Muscle of leg (tissue), 11 donors: ENCODE results near the gene OSBPL5. TPM values are rescaled to one million over a fixed set of nuclear protein-coding genes. Genes with fewer than 3 reads are reported as not detected.

Experiments
- DNase-seq: peaks from one replicate; pipeline ENCODE4 v3.0.0; 2013
- H3K27ac ChIP-seq: one replicate; pipeline ENCODE4 v1.5.1; 2013; ENCODE audit warnings: mild to moderate bottlenecking, low read length, control low read depth
- H3K27me3 ChIP-seq: one replicate; pipeline ENCODE4 v1.6.1; 2013; ENCODE audit warnings: low read length; ENCODE audit not compliant: control insufficient read depth, insufficient read depth
- H3K36me3 ChIP-seq: one replicate; pipeline ENCODE4 v1.6.1; 2013; ENCODE audit warnings: low read length; ENCODE audit not compliant: control insufficient read depth, insufficient read depth
- H3K4me1 ChIP-seq: one replicate; pipeline ENCODE4 v1.6.1; 2013; ENCODE audit warnings: low read length; ENCODE audit not compliant: control insufficient read depth, insufficient read depth
- H3K4me3 ChIP-seq: one replicate; pipeline ENCODE4 v1.5.1; 2013; ENCODE audit warnings: low read length, control low read depth
- H3K9me3 ChIP-seq: replicated peaks from 2 replicates; pipeline ENCODE4 v1.6.1; 2013; ENCODE audit warnings: low read depth, low read length; ENCODE audit not compliant: control insufficient read depth
- WGBS: methylation state at CpG from one replicate; pipeline ENCODE4 v1.1.5; 2013; ENCODE audit warnings: missing lambda C conversion rate; ENCODE audit not compliant: insufficient coverage; 5-methylcytosine and 5-hydroxymethylcytosine counted together
- polyA plus RNA-seq, 8 donors: library from polyadenylated mRNA; unstranded; fragments of 120-200 nt; gene quantifications; one replicate each; pipeline versions ENCODE4 v1.2.1 to v1.2.3, GENCODE V29; 2013; ENCODE audit warnings: inconsistent platforms in 1 of 8, low replicate concordance in 1 of 8; ENCODE audit not compliant: insufficient read length in 8 of 8, insufficient read depth in 1 of 8
- total RNA-seq: library from RNA; stranded (reverse); fragments of 120-200 nt; gene quantifications from one replicate; pipeline ENCODE4 v1.2.4, GENCODE V29; 2013

The OSBPL5 gene
- total and polyA plus RNA-seq, 9 donors, result 10.8 to 20.4 (median 16.2) TPM

DNA sequence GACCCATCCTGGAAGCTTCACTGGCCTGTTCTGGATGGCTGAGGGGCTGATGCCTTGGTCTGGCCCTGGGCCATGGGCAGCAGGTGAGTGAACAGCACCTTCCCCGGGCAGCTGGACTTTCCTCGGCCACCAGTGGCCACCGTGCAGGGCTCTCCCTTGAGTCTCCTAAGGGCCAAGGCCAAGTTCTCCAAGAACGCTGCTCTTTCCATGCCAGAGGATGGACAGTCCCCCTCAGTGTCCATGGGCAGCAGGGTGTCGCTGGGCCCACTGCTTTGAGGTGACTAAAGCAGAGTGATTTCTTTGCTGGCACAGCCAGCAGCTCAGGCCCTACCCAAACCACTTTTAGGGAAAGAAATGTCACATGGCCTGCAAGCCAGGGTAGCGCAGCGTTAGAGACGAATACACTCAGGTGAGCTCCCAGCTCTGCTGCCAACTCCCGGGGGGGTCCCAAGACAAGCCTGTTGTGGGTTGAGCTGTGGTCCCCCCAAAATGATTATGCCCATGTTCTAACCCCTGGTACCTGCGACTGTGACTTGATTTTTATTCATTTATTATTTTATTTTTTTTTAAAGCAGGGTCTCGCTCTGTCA lies 104.6 kb downstream of the OSBPL5 start:
- DNase-seq, result no peak
- Histone ChIP-seq H3K27me3 (peaks cover 2% of the 10 kb centered on the region), H3K4me1 (peaks cover 14% of the 10 kb centered on the region), H3K9me3 (no peaks in the 10 kb centered on the region), H3K36me3 (no peaks in the 10 kb centered on the region), H3K4me3 (no peak overlapping the region), H3K27ac (no peak overlapping the region)
- WGBS, result 89% methylated on average over 7 of the region's 11 CpGs

DNA sequence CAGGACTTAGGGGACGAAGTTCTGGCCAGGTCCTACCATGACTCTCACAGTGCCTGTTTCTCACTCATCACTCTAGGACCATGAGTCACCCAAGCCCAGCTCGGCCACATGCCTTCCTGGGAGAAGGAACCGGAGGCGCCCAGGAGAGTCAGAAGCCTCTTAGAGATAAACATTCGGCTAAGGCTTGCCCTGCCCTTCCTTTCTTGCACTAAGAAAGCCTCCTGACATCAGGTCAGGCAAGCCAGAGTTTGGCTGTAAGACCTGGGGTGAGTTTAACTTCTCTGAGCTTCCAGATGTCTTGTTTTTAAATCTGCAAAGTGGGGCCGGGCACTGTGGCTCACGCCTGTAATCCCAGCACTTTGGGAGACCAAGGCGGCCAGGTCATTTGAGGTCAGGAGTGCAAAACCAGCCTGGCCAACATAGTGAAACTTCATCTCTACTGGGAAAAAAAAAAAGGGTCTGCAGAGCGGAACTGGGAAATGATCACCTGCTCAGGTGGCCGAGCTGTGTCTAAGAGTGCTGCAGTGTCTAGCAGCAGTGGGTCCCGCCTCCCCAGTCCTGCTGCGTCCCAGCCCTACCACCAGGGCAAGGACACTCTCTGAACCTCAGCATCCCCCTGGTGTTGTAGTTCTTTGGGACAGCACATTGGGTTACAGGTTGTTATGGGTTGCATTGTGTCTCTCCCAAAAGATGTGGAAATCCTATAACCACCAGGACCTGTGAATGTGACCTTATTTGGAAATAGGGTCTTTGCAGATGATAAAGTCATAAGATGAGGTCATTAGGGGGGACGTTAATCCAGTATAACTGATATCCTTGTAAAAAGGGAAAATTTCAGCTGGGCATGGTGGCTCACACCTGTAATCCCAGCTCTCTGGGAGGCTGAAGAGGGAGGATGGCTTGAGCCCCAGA lies 106.1 kb downstream of the OSBPL5 start:
- Histone ChIP-seq H3K27ac (no peak overlapping the region), H3K4me3 (no peak overlapping the region), H3K36me3 (peaks cover 6% of the 10 kb centered on the region), H3K27me3 (peaks cover 2% of the 10 kb centered on the region), H3K4me1 (peaks cover 14% of the 10 kb centered on the region), H3K9me3 (no peaks in the 10 kb centered on the region)
- WGBS, result 81% methylated on average over 5 of the region's 13 CpGs
- no peak for DNase-seq

DNA sequence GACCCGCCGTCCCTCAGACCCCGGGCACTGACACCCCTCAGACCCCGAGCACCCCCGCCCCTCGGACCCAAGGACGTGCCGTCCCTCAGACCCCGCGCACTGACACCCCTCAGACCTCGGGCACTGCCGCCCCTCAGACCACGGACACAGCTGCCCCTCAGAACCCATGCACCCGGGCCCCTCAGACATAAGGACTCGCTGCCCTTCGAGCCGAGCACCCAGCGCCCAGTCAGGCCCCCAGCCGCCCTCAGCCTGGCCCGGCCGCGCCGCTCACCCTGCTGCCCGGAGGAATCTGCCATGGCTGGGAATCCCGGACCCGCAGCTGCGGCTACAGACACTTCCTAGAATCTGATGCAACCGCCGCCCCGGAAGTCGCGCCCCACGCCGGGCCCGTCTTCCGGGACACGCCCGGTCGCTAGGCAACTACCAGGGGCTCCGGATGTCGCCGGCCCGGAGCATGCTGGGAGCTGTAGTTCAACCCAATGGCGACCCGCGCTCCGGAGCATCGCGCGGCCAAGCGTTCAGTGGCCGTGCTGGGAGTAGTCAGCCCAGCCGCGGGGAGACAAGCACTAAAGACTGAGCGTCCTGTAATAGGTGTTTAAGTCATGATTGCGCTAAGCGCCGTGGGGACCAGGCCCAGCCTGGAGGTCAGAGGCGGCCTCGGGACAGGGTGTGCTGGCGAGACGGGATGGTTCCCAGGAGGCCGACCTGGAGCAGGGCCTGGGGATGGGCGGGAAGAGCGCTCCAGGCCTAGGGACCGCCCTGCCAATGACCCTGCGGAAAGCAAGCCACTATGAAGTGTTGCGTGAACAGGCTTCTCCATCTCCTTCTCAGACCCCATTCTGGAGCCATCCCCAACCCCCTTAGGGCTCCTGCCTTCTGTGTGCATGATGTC lies 107.8 kb downstream of the OSBPL5 start, which contains the start of gene CARS1:
Gene CARS1 (minus strand): TSS at position 355 of the 895 bp plus-strand sequence. CDS start 56 bp downstream, at position 299.
- peak within 1 kb of the TSS; percentile 83 for H3K4me3 ChIP-seq
- WGBS, result under 1% methylated on average over 63 of the region's 68 CpGs
- H3K36me3 ChIP-seq, result peaks cover 9% of the 10 kb centered on the region
- H3K27me3 ChIP-seq, result no peaks in the 10 kb centered on the region
- H3K9me3 ChIP-seq, result no peaks in the 10 kb centered on the region
- H3K4me1 ChIP-seq, result peaks cover 14% of the 10 kb centered on the region
- peak within 1 kb of the TSS; percentile 77 for H3K27ac ChIP-seq
- peak; percentile 98 for DNase-seq

DNA sequence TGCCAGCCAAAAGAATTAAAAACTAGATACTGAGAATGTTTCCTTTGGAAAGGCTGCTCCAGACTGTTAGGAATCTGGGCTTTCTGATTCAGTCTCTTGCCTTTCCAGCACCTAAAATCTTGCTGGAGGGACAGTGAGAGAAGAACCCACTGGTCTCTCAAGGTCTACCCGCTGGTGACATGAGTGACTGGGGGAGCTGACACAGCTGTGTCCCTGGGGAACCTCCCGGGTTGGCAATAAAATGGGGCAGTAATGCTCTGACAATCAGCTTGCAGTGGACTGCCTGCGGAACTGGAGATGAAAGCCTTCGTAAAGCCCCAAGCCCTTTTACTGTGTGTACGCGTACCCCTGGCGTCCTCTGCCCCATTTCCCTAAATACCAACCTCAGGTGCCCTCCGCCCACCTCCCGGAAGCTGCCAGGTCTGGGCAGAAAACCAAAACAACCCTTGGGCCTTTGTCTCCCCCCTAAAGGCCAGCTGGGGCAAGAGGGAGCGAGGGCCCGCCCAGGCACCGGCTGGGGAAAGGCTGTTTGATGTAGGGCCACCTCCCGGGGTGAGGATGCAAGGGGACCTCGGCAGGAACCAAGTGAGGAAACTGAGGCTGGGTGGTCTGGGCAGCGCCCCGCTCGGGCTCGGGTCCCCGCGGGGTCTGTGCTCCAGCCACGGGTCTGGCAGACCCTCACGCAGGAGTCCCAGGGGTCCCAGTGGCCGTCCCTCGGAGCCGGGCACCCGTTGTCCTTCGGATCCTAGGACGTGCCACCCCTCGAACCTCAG lies 108.6 kb downstream of the OSBPL5 start:
- DNase-seq, result no peak
- Histone ChIP-seq H3K9me3 (no peaks in the 10 kb centered on the region), H3K36me3 (peaks cover 9% of the 10 kb centered on the region), H3K4me3 (peak overlapping the region; percentile 83), H3K27me3 (no peaks in the 10 kb centered on the region), H3K4me1 (peaks cover 14% of the 10 kb centered on the region), H3K27ac (peak overlapping the region; percentile 77)
- 2% methylated on average over 24 of the region's 29 CpGs for WGBS

DNA sequence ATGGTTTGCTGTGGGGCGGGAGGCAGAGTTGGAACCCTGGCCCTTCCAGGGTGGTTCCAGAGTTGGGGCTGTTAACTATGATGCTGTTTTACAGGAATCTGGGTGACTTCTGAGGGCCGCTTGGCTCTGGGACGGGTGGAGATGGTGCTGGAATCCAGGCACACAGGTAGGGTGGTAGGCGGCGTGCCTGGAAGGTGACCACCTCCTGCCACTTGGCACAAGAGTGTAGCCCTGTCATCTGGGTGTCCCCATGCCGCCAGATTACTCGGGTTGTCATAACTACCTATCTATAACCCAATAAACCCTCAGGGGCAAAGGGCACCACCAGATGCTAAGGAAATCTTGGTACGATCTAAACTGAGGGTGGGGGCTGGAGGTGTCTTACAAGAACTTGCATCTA lies 109.2 kb downstream of the OSBPL5 start:
- no peak for DNase-seq
- Histone ChIP-seq H3K36me3 (peaks cover 11% of the 10 kb centered on the region), H3K4me1 (peaks cover 19% of the 10 kb centered on the region), H3K27ac (no peak overlapping the region), H3K4me3 (no peak overlapping the region), H3K27me3 (no peaks in the 10 kb centered on the region), H3K9me3 (no peaks in the 10 kb centered on the region)
- 92% methylated on average over 3 of the region's 8 CpGs for WGBS

DNA sequence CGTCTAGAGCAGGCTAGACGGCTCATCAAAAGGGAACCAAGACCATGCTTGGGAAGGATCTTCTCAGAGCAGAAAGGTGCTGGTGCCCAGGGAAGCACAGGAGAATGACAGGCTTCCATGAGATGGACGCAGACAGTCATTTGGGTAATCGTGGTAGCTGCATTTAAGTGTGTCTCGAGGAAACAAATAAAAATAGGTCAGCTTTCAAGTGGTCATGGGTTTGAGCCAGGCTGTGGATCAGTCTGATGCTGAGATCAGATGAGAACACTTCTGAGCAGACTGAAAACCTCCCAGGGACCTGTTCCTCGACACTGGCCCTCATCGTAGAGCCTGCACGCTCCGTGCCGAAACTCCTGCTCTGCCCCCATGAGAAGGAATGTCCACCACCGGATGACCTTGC lies 112.5 kb downstream of the OSBPL5 start:
- Histone ChIP-seq H3K9me3 (no peaks in the 10 kb centered on the region), H3K27me3 (no peaks in the 10 kb centered on the region), H3K27ac (no peak overlapping the region), H3K36me3 (peaks cover 13% of the 10 kb centered on the region), H3K4me1 (peaks cover 23% of the 10 kb centered on the region), H3K4me3 (no peak overlapping the region)
- no peak for DNase-seq
- WGBS, result 87% methylated on average over 11 of the region's 11 CpGs

DNA sequence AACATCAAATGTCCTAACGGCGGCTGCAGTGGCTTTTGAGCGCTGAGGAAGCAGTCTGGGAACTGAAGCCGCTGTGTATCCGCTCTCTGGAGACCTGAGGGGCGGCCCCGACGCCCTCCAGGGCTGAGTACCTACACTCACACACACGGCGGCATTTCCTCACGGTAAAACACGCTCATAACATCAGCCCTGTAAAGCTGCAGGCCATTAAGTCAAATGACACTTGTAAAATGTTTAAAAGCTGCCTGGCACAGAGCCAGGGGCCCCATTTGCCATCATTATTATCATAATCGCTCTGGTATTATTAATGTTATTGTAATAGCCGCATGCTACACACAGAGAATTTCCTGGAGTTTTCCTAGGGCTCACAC lies 113.0 kb downstream of the OSBPL5 start:
- Histone ChIP-seq H3K9me3 (no peaks in the 10 kb centered on the region), H3K4me3 (no peak overlapping the region), H3K27ac (no peak overlapping the region), H3K4me1 (peaks cover 22% of the 10 kb centered on the region), H3K27me3 (no peaks in the 10 kb centered on the region), H3K36me3 (peaks cover 18% of the 10 kb centered on the region)
- WGBS, result 44% methylated on average over 4 of the region's 14 CpGs
- DNase-seq, result no peak

DNA sequence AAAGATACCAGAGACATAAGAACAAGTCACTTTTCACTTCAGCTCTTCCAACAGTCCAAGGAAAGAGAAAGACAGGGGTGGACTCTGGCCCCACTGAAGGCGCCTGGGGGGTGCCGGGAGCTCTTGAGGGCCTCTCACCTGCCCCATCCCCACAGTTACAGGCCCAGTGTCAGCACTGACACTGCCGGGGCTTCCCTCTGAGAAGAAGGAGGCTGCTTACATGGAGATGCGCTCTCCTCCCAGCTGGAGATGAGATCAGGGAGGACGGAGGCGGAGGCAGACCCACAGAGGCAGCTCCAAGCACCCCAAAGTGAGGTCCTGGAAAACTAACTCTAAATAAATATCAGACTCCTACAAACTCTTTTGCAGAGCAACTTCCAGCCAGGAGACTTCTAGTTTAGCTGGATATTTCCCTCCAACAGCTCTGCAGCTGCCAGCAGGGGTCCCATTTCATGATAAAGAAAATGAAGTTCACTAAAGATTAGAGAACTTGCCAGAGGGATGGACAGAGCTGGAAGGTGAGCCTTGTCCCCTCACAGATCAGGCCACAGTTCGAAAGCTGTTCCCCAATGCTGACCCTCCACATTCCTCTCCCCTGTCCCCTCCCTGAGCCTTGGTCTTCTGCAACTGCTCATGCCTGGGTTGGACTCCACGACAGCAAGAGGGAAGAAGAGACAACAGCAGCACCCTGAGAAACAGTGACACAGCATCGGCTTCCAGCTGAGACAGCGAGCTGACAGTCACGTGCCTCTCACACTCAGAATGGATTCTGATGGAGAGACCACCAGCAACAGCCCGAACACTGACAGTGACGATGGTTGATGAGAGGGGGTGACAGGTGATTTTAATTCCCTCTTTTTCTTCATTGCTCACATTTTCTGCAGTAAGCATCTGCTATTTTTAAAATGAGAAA lies 113.7 kb downstream of the OSBPL5 start:
- WGBS, result 92% methylated on average over 2 of the region's 13 CpGs
- Histone ChIP-seq H3K4me1 (peaks cover 19% of the 10 kb centered on the region), H3K9me3 (no peaks in the 10 kb centered on the region), H3K4me3 (no peak overlapping the region), H3K36me3 (peaks cover 21% of the 10 kb centered on the region), H3K27ac (no peak overlapping the region), H3K27me3 (no peaks in the 10 kb centered on the region)
- no peak for DNase-seq
